Stomach smooth muscle (tissue), 2 donors: ENCODE results near the gene ERBB4.

Experiments used
- H3K27ac ChIP-seq: one replicate; pipeline ENCODE4 v1.7.0; 2013; ENCODE audit warnings: mild to moderate bottlenecking, low read length, inconsistent platforms
- H3K27me3 ChIP-seq, 2 donors: one replicate each; pipeline ENCODE4 v1.7.0; 2013; ENCODE audit warnings: low read length in 2 of 2; ENCODE audit not compliant: insufficient read depth in 2 of 2, control insufficient read depth in 1 of 2
- H3K36me3 ChIP-seq, 2 donors: one replicate each; pipeline ENCODE4 v1.7.0; 2013; ENCODE audit warnings: low read length in 2 of 2; ENCODE audit not compliant: control insufficient read depth in 2 of 2, insufficient read depth in 2 of 2
- H3K4me1 ChIP-seq: one replicate; pipeline ENCODE4 v1.7.0; 2013; ENCODE audit warnings: low read length; ENCODE audit not compliant: control insufficient read depth, insufficient read depth
- H3K4me3 ChIP-seq, 2 donors: one replicate each; pipeline ENCODE4 v1.7.0; 2013; ENCODE audit warnings: low read length in 2 of 2
- H3K9ac ChIP-seq, 2 donors: one replicate each; pipeline ENCODE4 v1.7.0; 2013; ENCODE audit warnings: low read length in 2 of 2, mild to moderate bottlenecking in 1 of 2
- H3K9me3 ChIP-seq, 2 donors: one replicate each; pipeline ENCODE4 v1.7.0; 2013; ENCODE audit warnings: low read length in 2 of 2; ENCODE audit not compliant: control insufficient read depth in 2 of 2
- donor health status: healthy.
- donor health status: Pancreatic carcinoma.

ERBB4 gene

GRCh38 chr2:211816754-211817153 is 721.8 kb downstream of the ERBB4 start:
- no peaks in the 10 kb centered on the region for H3K36me3 ChIP-seq
- no peaks in the 10 kb centered on the region for H3K27me3 ChIP-seq
- no peaks in the 10 kb centered on the region for H3K4me1 ChIP-seq
- H3K9ac ChIP-seq: no peak overlapping the region
- H3K27ac ChIP-seq: no peak overlapping the region
- no peaks in the 10 kb centered on the region for H3K9me3 ChIP-seq
- no peak overlapping the region for H3K4me3 ChIP-seq

GRCh38 chr2:211812587-211812986 is 726.0 kb downstream of the ERBB4 start:
- Histone ChIP-seq H3K4me1 (no peaks in the 10 kb centered on the region), H3K9ac (no peak overlapping the region), H3K36me3 (no peaks in the 10 kb centered on the region), H3K27me3 (no peaks in the 10 kb centered on the region), H3K4me3 (no peak overlapping the region), H3K27ac (no peak overlapping the region), H3K9me3 (no peaks in the 10 kb centered on the region)

GRCh38 chr2:211802666-211803065 is 735.9 kb downstream of the ERBB4 start:
- H3K27me3 ChIP-seq: no peaks in the 10 kb centered on the region
- no peaks in the 10 kb centered on the region for H3K4me1 ChIP-seq
- no peaks in the 10 kb centered on the region for H3K9me3 ChIP-seq
- no peak overlapping the region for H3K4me3 ChIP-seq
- no peak overlapping the region for H3K9ac ChIP-seq
- no peak overlapping the region for H3K27ac ChIP-seq
- H3K36me3 ChIP-seq: no peaks in the 10 kb centered on the region

GRCh38 chr2:211800001-211800400 is 738.6 kb downstream of the ERBB4 start:
- H3K27me3 ChIP-seq: no peaks in the 10 kb centered on the region
- H3K4me3 ChIP-seq: no peak overlapping the region
- no peaks in the 10 kb centered on the region for H3K36me3 ChIP-seq
- no peak overlapping the region for H3K9ac ChIP-seq
- no peak overlapping the region for H3K27ac ChIP-seq
- no peaks in the 10 kb centered on the region for H3K4me1 ChIP-seq
- H3K9me3 ChIP-seq: no peaks in the 10 kb centered on the region

GRCh38 chr2:211798868-211799267 is 739.7 kb downstream of the ERBB4 start:
- Histone ChIP-seq H3K27ac (no peak overlapping the region), H3K36me3 (no peaks in the 10 kb centered on the region), H3K9me3 (no peaks in the 10 kb centered on the region), H3K27me3 (no peaks in the 10 kb centered on the region), H3K4me1 (no peaks in the 10 kb centered on the region), H3K9ac (no peak overlapping the region), H3K4me3 (no peak overlapping the region)

- Histone ChIP-seq H3K36me3 (no peaks in the 10 kb centered on the region), H3K4me3 (no peak overlapping the region), H3K9me3 (no peaks in the 10 kb centered on the region), H3K9ac (no peak overlapping the region), H3K27me3 (no peaks in the 10 kb centered on the region), H3K27ac (no peak overlapping the region), H3K4me1 (no peaks in the 10 kb centered on the region)
Measured at GRCh38 chr2:211793690-211794089, 744.9 kb downstream of the ERBB4 start.

DNA sequence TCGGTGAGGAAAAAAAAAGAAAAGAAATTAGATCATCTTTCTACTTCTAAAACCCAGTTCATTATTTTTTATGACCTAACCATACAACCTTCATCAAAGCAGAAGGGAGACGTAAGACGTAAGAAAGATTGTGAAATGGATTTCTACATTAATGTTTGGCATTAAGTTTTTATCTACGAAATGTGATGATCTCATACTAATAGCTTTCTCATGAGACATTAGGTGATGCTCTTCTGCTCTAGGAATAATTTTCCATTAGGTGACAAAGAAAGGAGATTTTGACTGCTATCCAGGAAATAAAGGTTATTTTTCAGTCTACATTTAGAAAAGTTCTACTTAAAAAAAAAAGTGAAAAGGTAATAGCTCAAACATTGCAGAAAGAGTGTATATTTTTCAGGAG is 748.6 kb downstream of the ERBB4 start:
- no peaks in the 10 kb centered on the region for H3K9me3 ChIP-seq
- no peak overlapping the region for H3K4me3 ChIP-seq
- no peak overlapping the region for H3K9ac ChIP-seq
- no peaks in the 10 kb centered on the region for H3K36me3 ChIP-seq
- H3K27ac ChIP-seq: no peak overlapping the region
- no peaks in the 10 kb centered on the region for H3K27me3 ChIP-seq
- H3K4me1 ChIP-seq: no peaks in the 10 kb centered on the region

- no peak overlapping the region for H3K27ac ChIP-seq
Measured at GRCh38 chr2:211766689-211767088, 771.9 kb downstream of the ERBB4 start.

GRCh38 chr2:211762479-211762878 is 776.1 kb downstream of the ERBB4 start:
- no peaks in the 10 kb centered on the region for H3K36me3 ChIP-seq
- no peaks in the 10 kb centered on the region for H3K4me1 ChIP-seq
- H3K9me3 ChIP-seq: no peaks in the 10 kb centered on the region
- no peaks in the 10 kb centered on the region for H3K27me3 ChIP-seq
- H3K9ac ChIP-seq: no peak overlapping the region
- H3K4me3 ChIP-seq: no peak overlapping the region
- H3K27ac ChIP-seq: no peak overlapping the region

More at GRCh38 chr2:211766689-211767088, 771.9 kb downstream of the ERBB4 start:
- no peak overlapping the region for H3K9ac ChIP-seq
- no peaks in the 10 kb centered on the region for H3K27me3 ChIP-seq
- no peaks in the 10 kb centered on the region for H3K4me1 ChIP-seq
- H3K4me3 ChIP-seq: no peak overlapping the region
- no peaks in the 10 kb centered on the region for H3K9me3 ChIP-seq
- H3K36me3 ChIP-seq: no peaks in the 10 kb centered on the region

DNA sequence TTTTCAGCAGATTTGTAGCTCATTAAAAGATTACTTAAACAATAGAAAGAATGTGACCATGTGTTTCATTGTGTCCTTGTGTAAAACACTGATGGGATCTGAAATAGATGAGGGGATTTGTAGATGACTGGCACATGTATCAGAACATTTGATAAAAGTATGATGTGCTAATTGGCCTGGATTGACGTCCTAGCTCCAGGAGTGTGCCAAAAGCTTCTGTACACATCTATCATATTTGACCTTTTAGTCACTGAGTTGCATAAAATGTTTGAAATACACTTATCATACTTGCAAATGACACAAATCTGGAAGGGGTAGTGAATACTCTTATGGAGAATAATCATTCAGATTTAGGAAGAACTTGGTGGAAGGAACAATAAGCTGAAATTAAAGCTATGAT is 778.5 kb downstream of the ERBB4 start:
- no peak overlapping the region for H3K27ac ChIP-seq
- no peak overlapping the region for H3K9ac ChIP-seq
- H3K36me3 ChIP-seq: no peaks in the 10 kb centered on the region
- H3K4me3 ChIP-seq: no peak overlapping the region
- no peaks in the 10 kb centered on the region for H3K4me1 ChIP-seq
- no peaks in the 10 kb centered on the region for H3K27me3 ChIP-seq
- no peaks in the 10 kb centered on the region for H3K9me3 ChIP-seq

DNA sequence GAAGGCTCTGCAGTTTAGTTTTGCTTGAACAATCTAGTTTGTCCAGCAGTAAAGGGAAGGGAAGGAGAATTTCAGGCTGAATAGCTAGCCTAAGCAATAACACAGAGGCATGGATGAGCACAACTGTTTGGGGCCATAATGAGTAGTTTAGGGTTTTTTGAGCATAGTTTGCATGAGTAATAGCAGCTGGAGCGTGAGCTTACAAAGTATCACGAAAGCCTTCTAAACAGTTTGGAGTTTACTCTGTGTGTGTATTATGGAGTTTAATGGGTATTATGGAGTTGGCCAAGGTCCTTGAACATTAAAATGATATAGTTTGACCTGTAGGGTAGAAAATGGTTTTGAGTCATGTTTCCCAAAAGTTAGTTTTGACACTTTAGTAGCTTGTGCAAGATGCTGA is 782.3 kb downstream of the ERBB4 start:
- Histone ChIP-seq H3K9me3 (no peaks in the 10 kb centered on the region), H3K27me3 (no peaks in the 10 kb centered on the region), H3K9ac (no peak overlapping the region), H3K27ac (no peak overlapping the region), H3K36me3 (no peaks in the 10 kb centered on the region), H3K4me1 (no peaks in the 10 kb centered on the region), H3K4me3 (no peak overlapping the region)
